Fibroblast of villous mesenchyme (primary cell): Measurements from ENCODE around the gene C14orf180. TPM values are rescaled to one million over a fixed set of nuclear protein-coding genes. Genes with fewer than 3 reads are reported as not detected.
A peak's percentile ranks its signal among the peaks of the same experiment; 100 is the strongest.

Experiments
- DNase-seq: peaks from one replicate; pipeline ENCODE4 v3.0.0-alpha.2; 2010; ENCODE audit warnings: low read depth
- H3K4me3 ChIP-seq: 2 replicates; pipeline ENCODE4 v1.5.1; 2011; ENCODE audit warnings: low read depth, mild to moderate bottlenecking, low read length
- CTCF ChIP-seq: IDR thresholded peaks from 2 replicates; pipeline ENCODE4 v1.5.1; 2012; ENCODE audit warnings: low read depth, mild to moderate bottlenecking, low read length; ENCODE audit not compliant: insufficient read depth
- total RNA-seq: library from RNA; depleted of rRNA; stranded (reverse); fragments of >200 nt; gene quantifications from 2 replicates; pipeline ENCODE4 v1.2.3, GENCODE V29; 2012

C14orf180 gene
- total RNA-seq, 1 donor: not detected

- no peak overlapping the region for H3K4me3 ChIP-seq
- DNase-seq: no peak
- no peak for TF ChIP-seq CTCF
These were observed 24.3 kb downstream of the C14orf180 start for GRCh38 chr14:104603711-104604401.

- no peak for TF ChIP-seq CTCF
- H3K4me3 ChIP-seq: no peak within 1 kb of the TSS
- DNase-seq: peak; percentile 14
These were observed 25.2 kb downstream of the C14orf180 start, which contains the start of gene TMEM179 for GRCh38 chr14:104604458-104605449. TMEM179 (minus strand) TSS chr14:104604772; CDS start chr14:104604741, 31 bp downstream.

GRCh38 chr14:104609666-104610065 is 30.1 kb downstream of the C14orf180 start:
- no peak overlapping the region for H3K4me3 ChIP-seq
- no peak for TF ChIP-seq CTCF
- no peak for DNase-seq

GRCh38 chr14:104610749-104611310 is 31.3 kb downstream of the C14orf180 start:
- no peak overlapping the region for H3K4me3 ChIP-seq
- DNase-seq: no peak
- no peak for TF ChIP-seq CTCF

- TF ChIP-seq CTCF: no peak
- no peak overlapping the region for H3K4me3 ChIP-seq
- DNase-seq: no peak
These were observed 32.3 kb downstream of the C14orf180 start for GRCh38 chr14:104611881-104612280.

- no peak for TF ChIP-seq CTCF
- no peak for DNase-seq
- no peak overlapping the region for H3K4me3 ChIP-seq
These were observed 34.7 kb downstream of the C14orf180 start for GRCh38 chr14:104614126-104614812.
